HG03571 (cell line): Measurements from ENCODE around the gene EP300.
A peak's percentile ranks its signal among the peaks of the same experiment; 100 is the strongest.
"Not testable (repeated sequence)": the region's sequence is repeated elsewhere in the genome, so short reads cannot be mapped to it uniquely, and the experiment has no call there.

Experiments
- ATAC-seq: cut with Tn5 transposase; IDR thresholded peaks from one replicate; pipeline ENCODE4 v1.9.1; 2021; ENCODE audit not compliant: unreplicated experiment

EP300 gene

GRCh38 chr22:41146573-41146972, 54.2 kb downstream of the EP300 start:
- ATAC-seq: no peak

DNA sequence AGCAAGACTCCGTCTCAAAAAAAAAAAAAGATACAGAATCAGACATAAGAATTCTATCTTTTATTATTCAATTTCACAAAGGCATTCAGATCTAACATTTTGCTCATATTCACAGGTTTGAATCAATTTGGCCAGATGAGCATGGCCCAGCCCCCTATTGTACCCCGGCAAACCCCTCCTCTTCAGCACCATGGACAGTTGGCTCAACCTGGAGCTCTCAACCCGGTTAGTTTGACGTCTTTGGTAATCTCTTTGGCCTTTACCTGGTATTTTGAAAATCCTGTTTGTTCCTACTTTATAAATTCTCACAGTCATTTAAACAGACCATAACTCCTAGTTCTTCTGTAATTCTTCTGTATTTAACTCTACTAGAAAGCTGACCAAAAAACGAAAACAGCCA, 55.3 kb downstream of the EP300 start:
- no peak for ATAC-seq

DNA sequence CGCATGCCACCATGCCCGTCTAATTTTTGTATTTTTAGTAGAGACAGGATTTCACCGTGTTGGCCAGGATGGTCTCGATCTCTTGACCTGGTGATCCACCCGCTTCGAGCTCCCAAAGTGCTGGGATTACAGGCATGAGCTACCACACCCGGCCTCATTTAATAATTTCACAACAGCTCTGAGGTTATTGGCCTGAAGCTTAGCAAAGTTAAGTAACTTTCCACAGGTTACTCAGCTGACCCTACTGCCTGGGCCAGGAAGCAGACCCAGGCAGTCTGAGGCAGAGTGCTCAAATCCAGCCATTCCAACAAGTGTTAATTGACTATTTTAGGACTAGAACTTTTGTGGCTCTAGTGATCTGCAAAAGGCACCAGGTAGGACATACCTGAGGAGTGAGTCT, 60.5 kb downstream of the EP300 start:
- ATAC-seq: no peak

DNA sequence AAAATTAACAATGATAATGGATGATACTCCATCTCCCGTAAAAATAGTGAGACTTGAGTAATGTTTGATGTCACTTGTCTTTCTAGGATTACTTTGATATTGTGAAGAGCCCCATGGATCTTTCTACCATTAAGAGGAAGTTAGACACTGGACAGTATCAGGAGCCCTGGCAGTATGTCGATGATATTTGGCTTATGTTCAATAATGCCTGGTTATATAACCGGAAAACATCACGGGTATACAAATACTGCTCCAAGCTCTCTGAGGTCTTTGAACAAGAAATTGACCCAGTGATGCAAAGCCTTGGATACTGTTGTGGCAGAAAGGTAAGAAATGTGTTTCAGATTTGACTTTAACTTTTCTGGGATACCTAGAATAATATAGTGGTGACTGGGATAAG, 64.7 kb downstream of the EP300 start:
- ATAC-seq: no peak

GRCh38 chr22:41169157-41169556, 76.8 kb downstream of the EP300 start:
- no peak for ATAC-seq

GRCh38 chr22:41171996-41172395, 79.6 kb downstream of the EP300 start:
- ATAC-seq: no peak

DNA sequence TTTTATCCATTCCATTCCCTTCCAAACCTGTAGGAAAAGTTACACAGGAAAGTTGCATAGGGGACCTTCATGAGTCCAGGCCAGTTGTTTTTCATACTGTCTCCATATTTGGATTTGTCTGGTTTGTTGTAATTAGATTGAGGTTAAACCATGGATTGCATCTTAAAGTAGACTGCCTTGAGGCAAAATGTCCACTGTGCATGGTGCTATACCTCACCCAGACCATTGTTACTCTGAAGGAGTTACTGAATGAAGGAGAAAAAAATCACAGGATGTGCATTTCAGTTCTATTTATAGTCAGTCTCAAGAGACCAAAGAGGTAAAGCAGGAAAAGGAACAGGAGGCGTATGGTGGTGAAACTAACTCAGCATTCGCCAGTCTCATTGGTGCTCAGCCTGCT, 83.2 kb downstream of the EP300 start:
- no peak for ATAC-seq

- ATAC-seq: no peak
These were observed 84.7 kb downstream of the EP300 start for GRCh38 chr22:41177040-41177621.

GRCh38 chr22:41177622-41178424, 85.4 kb downstream of the EP300 start:
- no peak for ATAC-seq

DNA sequence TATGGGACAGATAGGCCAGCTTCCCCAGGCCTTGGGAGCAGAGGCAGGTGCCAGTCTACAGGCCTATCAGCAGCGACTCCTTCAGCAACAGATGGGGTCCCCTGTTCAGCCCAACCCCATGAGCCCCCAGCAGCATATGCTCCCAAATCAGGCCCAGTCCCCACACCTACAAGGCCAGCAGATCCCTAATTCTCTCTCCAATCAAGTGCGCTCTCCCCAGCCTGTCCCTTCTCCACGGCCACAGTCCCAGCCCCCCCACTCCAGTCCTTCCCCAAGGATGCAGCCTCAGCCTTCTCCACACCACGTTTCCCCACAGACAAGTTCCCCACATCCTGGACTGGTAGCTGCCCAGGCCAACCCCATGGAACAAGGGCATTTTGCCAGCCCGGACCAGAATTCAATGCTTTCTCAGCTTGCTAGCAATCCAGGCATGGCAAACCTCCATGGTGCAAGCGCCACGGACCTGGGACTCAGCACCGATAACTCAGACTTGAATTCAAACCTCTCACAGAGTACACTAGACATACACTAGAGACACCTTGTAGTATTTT, 86.1 kb downstream of the EP300 start:
- ATAC-seq: no peak

GRCh38 chr22:41180362-41180761, 88.0 kb downstream of the EP300 start:
- ATAC-seq: not testable (repeated sequence)

- ATAC-seq: no peak
These were observed 88.5 kb downstream of the EP300 start for GRCh38 chr22:41180926-41181325.

GRCh38 chr22:41181349-41182241, 89.2 kb downstream of the EP300 start:
- no peak for ATAC-seq

GRCh38 chr22:41184679-41185078, 92.3 kb downstream of the EP300 start:
- no peak for ATAC-seq

GRCh38 chr22:41191467-41191866, 99.1 kb downstream of the EP300 start:
- no peak for ATAC-seq

DNA sequence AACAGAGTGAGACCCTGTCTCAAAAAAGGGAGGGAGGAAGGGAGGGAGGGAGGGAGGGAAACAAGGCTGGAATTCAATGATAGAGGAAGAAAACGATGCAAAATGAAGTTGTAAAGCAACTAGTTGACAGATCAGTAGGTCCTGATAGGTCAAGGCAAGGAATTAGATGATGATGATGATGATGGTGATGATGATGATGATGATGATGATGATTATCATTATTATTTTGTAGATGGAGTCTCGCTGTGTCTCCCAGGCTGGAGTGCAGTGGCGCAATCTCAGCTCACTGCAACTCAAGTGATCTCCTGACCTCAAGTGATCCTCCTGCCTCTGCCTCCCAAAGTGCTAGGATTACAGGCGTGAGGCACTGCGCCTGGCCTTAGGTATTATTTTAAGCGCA, 101.4 kb downstream of the EP300 start:
- ATAC-seq: no peak

- peak; percentile 67 for ATAC-seq
These were observed 104.9 kb downstream of the EP300 start for GRCh38 chr22:41197038-41197972.

GRCh38 chr22:41198027-41198580, 105.7 kb downstream of the EP300 start:
- no peak for ATAC-seq

GRCh38 chr22:41201141-41201540, 108.7 kb downstream of the EP300 start:
- no peak for ATAC-seq

- ATAC-seq: no peak
These were observed 110.7 kb downstream of the EP300 start for GRCh38 chr22:41203118-41203517.
